ENCODE results near the gene TSPAN18. TPM values are rescaled to one million over a fixed set of nuclear protein-coding genes. Genes with fewer than 3 reads are reported as not detected.
A peak's percentile ranks its signal among the peaks of the same experiment; 100 is the strongest.

Gene TSPAN18
- total and polyA plus RNA-seq, 2 of the 4 experiments (the other 2 are of a cell fraction): 0.36 to 1.1 TPM

- Histone ChIP-seq H3K4me1 (ENCODE audit: control insufficient read depth, insufficient read depth, low read length) (peaks cover 1% of the 10 kb centered on the region; the same call in 1 of the 2 replicates), H3K27ac (ENCODE audit: insufficient read depth, low read length) (no peak overlapping the region), H2AFZ (replicated peaks; ENCODE audit: low read length, poor library complexity) (no peak overlapping the region), H4K20me1 (ENCODE audit: insufficient read depth, low read length) (no peaks in the 10 kb centered on the region), H2AK9ac (replicated peaks; ENCODE audit: low read depth, low read length, poor library complexity) (peak overlapping the region; percentile 55), H3K9ac (ENCODE audit: low read depth, low read length) (no peak overlapping the region), H3K23ac (ENCODE audit: low read depth, low read length) (no peak overlapping the region), H3K14ac (replicated peaks; ENCODE audit: low read depth, low read length) (no peak overlapping the region), H2BK20ac (ENCODE audit: low read depth, low read length) (no peak overlapping the region), H3K79me1 (ENCODE audit: low read depth in 1 of 2, low read length in 2 of 2) (no peaks in the 10 kb centered on the region), H3K36me3 (ENCODE audit: control insufficient read depth, insufficient read depth, low read length) (no peaks in the 10 kb centered on the region), H3K4ac (ENCODE audit: low read depth, low read length) (no peak overlapping the region), H3K4me2 (ENCODE audit: low read depth, low read length) (no peak overlapping the region), H3K27me3 (ENCODE audit: control insufficient read depth, insufficient read depth, low read length) (peaks cover 20% of the 10 kb centered on the region), H4K8ac (ENCODE audit: low read depth in 2 of 2, low read length in 2 of 2) (no peak overlapping the region), H2BK120ac (ENCODE audit: low read depth, low read length) (no peak overlapping the region), H3K9me3 (ENCODE audit: control insufficient read depth, insufficient read depth, low read length) (no peaks in the 10 kb centered on the region), H3K9me1 (ENCODE audit: insufficient read depth, low read length) (no peaks in the 10 kb centered on the region), H2BK5ac (ENCODE audit: low read depth, low read length, poor library complexity, severe bottlenecking) (no peak overlapping the region), H2BK15ac (ENCODE audit: low read depth, low read length) (no peak overlapping the region), H3K18ac (ENCODE audit: low read depth, low read length) (no peak overlapping the region), H2AK5ac (ENCODE audit: low read depth, low read length) (no peak overlapping the region), H3K56ac (ENCODE audit: extremely low read depth, insufficient read depth, low read length) (no peak overlapping the region), H4K91ac (ENCODE audit: insufficient read depth, low read depth, low read length) (no peak overlapping the region), H3K4me3 (ENCODE audit: insufficient read depth, low read depth, low read length) (no peak overlapping the region), H4K5ac (ENCODE audit: low read depth, low read length) (no peak overlapping the region)
- BruUV-seq (replicated peaks): no TSS peak
- WGBS, 2 experiments (ENCODE audit: extremely low coverage in 2 of 2, insufficient read length in 1 of 2): 92% methylated on average over 4 of the region's 10 CpGs; no CpG with 5 or more reads in 1 of the 2 experiments
- dilution Hi-C loops (cut with HindIII; ENCODE audit: low sequenced_read_pairs, unreplicated experiment): no loop called here
- intact Hi-C loops (cut with micrococcal nuclease): no loop called here
- in situ Hi-C loops (cut with MboI; ENCODE audit: low sequenced_read_pairs): loop anchor here (25.0 kb wide), 1 partner anchor 803 kb away; no protein-coding TSS in a partner anchor
- no peak for ATAC-seq (ENCODE audit: low read depth)
- no peak for DNase-seq
- no peak for TF ChIP-seq NFE2L2 (IDR thresholded peaks at IDR 0.05; ENCODE audit: low read depth, low read length)
- no peak for TF ChIP-seq MAZ (IDR thresholded peaks at IDR 0.05; ENCODE audit: borderline replicate concordance, low read depth, low read length)
- ChIA-PET CTCF (no interaction called here), POLR2A (ENCODE audit: unreplicated experiment) (interaction anchor here (0.6 kb wide), 1 partner anchor 21 kb away, joined by 3 read pairs; no protein-coding TSS in a partner anchor)
Measured at GRCh38 chr11:44915621-44916020, 188.9 kb downstream of the TSPAN18 start.

All from IMR-90 (cell line).